GM21619 (cell line): ENCODE results near the gene TIMP1.

Source experiments
- ATAC-seq: cut with Tn5 transposase; IDR thresholded peaks from one replicate; pipeline ENCODE4 v1.9.1; 2021; ENCODE audit not compliant: unreplicated experiment

The TIMP1 gene

GRCh38 chrX:47573341-47574075 lies 8.7 kb upstream of the TIMP1 start:
- ATAC-seq, result no peak

DNA sequence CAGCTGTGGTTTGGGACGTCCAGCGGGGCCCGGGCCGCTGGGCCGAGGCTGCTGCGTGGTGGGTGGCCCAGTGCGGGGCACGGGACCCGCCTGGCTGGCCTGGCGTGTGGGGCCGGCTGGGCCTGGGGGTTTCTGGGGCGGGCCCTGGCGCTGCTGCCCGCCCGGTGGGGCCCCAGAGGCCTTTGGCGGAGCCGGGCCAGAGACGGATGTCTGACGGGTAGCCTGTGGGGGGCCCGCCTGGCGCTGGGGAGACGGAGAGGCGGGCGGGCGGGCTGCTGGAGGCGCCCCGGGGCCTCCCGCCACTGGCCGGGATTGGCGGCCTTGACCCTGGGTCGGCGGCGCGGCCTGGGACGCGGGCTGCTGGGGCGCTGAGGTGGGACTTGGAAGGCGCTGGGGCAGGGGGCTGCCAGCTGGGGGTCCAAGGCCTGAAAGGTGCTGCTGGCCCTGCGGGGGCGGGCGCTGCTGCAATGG lies 8.1 kb upstream of the TIMP1 start:
- ATAC-seq, result no peak

GRCh38 chrX:47574547-47575301 lies 7.5 kb upstream of the TIMP1 start:
- ATAC-seq, result no peak

- no peak for ATAC-seq
Measured at GRCh38 chrX:47576021-47576898, 6.0 kb upstream of the TIMP1 start.

DNA sequence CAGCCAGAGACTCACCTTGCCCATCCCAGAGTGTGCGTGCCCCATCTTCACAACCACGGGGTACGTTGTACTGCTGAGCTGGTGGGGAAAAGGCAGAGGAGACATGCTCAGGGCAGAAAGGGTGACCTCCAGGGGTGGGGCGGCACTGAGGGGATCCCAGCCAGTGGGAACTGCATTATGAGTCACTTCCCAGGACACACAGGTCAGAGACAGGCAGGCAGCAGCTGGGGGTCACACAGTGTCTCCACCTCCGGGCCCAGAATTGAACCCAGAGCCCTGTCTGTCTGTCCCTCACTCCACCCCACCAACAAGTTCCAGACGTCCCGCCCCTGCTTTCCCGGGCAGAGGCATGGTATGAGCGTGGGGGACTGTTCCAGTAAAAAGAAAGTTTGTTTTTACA lies 4.8 kb upstream of the TIMP1 start:
- ATAC-seq, result no peak

- no peak for ATAC-seq
Measured at GRCh38 chrX:47577901-47578300, 4.3 kb upstream of the TIMP1 start.

GRCh38 chrX:47578692-47579091 lies 3.5 kb upstream of the TIMP1 start:
- no peak for ATAC-seq

- ATAC-seq, result no peak
Measured at GRCh38 chrX:47579537-47579936, 2.7 kb upstream of the TIMP1 start.

DNA sequence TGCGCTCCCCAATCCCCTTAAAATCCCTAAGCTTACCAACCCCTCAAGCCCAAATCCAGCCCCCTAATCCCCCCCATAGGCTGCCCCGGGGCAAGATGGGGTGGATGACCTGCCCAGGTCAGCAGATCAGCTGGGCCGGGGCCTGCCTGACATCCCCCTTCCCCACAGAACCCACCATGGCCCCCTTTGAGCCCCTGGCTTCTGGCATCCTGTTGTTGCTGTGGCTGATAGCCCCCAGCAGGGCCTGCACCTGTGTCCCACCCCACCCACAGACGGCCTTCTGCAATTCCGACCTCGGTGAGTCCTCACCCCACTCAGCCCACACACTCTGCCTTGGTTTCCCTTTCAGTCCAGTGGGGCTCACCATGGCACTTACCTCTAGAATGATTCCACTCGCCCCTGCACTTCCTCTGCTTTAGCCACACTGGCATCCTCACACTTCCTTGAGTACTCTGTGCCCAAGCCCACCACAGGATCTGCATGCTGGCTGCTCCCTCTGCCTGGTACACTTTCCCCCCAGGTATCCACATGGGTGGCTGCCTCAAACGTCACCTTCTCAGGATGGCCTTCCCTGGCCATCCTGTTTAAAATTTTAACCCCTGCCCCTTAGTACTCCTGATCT lies 1.1 kb downstream of the TIMP1 start:
- ATAC-seq, result no peak

- ATAC-seq, result no peak
Measured at GRCh38 chrX:47584714-47585113, 2.5 kb downstream of the TIMP1 start.

DNA sequence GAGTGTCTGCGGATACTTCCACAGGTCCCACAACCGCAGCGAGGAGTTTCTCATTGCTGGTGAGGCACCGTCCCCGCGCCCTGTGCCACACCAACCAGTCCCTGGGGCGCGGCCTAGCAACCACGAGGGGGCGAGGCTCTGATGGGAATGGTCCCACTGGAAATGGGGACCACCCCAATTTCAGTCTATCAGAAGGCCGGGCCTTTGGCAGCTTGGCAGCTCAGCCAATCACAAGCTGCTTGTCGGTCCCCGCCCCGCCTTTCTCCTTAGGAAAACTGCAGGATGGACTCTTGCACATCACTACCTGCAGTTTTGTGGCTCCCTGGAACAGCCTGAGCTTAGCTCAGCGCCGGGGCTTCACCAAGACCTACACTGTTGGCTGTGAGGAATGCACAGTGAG lies 3.0 kb downstream of the TIMP1 start:
- ATAC-seq, result no peak

DNA sequence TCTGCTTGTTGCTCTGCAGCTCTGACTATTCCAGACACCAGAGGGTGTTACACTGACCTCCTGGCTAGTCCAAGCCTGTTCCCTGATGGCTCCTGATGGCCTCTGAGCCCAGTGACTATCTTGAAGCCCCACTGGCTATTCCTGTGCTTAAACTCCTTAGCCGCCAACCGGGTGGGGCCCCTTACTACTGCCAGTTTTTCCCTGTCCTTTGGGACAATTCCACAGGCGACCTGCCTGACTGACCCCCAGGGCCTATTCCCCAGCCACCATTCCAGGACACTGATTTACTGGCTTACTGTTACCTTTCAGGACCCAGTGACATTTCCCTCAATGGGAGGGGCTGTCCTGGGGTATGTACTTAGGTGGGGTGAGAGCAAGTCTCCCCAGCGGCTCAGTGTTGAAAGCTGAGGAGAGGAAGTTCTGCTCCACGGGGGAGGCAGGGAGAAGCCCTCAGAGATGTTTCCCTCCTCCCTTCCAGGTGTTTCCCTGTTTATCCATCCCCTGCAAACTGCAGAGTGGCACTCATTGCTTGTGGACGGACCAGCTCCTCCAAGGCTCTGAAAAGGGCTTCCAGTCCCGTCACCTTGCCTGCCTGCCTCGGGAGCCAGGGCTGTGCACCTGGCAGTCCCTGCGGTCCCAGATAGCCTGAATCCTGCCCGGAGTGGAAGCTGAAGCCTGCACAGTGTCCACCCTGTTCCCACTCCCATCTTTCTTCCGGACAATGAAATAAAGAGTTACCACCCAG lies 4.0 kb downstream of the TIMP1 start:
- ATAC-seq, result no peak

DNA sequence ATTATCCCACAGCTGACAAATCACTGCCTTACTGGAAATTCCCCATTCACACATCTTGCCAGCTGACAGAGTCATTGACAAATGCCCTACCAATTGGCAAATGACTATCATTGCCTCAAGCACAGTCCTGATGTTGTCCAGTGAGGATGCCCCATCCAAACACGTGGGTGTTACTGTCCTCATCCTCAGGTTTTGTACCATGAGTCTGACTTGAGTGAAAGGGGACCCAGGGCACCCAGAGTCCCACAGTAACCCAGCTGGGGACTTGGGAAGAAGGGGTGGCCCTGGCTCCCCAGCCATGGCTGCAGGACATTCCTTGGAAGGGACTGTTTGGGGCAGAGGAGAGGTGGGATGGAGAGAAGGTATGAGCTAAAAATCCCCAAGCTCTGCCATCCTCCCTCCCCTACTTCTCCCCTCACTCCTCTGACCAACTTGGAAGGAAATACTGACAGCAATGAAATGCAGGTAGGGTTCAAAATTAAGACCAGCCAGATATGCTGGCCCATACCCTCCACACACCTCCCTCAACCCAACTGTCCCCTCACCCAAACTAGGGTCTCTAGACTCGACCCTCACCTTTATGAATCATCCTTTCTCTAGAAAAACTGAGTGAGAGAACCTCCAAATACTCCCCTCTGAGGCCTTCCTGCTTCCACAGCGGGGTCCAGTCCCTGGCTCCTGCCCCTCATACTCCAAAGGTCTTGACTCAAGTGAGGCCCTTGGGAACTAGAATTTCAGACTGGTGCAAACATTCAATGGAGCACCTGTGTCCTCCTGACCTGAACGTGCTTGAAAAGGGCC lies 5.1 kb downstream of the TIMP1 start:
- ATAC-seq, result no peak

DNA sequence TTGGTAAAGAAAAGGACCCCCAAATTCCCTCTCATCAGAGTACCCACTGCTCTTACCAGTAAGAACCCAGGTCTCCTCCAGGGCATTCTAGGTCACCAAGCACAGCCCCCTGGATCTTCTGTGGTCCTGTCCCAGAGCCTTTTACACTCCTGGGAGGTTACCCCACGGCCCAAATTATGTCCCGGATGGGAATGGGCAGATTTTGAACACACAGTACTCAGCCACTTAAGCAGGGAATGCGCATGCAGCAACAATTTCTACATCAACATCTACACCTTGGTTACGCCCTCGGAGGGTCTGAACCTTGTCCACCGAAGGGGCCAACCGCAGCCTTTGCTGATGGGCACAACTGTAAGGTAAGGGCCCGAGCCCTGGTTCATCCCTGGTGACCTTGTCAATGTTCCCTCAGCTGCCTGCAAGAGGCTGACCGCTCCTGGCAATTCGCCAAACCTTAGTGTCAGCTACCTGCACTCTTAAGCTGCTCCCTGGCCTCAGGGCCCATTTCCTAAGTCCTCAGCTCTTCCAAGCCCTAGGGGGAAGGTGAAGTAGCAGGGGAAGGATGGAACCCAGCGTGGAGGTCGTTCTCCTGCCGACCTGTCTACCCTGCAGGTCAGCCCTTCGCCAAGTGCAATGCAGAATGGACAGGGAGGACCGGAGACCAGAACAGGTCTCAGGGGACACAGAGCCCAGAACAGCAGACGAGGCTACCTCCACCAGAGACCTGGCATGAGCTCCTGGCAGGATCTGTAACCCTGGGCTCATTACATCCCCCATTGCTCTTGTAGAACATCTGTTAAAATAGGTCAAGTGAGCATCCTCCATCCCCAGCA lies 5.9 kb downstream of the TIMP1 start:
- no peak for ATAC-seq

DNA sequence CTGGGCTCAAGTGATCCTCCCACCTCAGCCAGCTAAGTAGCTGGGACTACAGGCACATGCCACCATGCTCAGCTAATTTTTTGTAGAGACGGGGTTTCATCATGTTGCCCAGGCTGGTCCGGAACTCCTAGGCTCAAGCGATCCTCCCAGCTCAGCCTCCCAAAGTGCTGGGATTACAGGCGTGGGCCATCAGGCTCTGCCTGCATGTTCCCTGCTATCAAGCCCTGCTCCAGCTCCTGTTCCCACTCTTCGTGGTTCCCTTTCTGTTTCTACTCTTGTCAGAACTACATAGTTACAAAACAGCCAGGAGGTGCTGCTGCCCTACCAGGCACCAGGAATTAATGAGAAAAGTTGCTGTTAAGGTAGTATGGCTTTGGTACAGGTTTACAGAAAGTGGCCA lies 8.7 kb downstream of the TIMP1 start:
- no peak for ATAC-seq

DNA sequence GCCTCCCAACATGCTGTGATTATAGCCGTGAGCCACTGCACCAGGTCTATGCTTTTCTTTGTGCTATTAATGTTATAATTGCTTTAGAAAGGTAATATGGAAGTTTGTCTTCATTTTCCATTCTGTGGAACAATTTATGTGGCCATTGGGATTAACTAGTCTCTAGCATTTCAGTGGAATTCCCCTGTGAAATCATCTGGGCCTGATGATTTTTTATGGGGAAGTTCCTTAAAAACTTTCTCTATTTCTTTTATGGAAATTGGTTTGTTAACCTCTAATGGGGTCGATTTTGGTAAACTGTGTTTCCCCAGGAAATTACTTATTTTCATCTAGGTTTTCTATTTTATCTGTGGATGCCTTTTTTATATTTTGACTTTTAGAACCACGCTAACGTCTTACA lies 11.3 kb downstream of the TIMP1 start:
- no peak for ATAC-seq

GRCh38 chrX:47595716-47596251 lies 13.5 kb downstream of the TIMP1 start:
- ATAC-seq, result no peak

- no peak for ATAC-seq
Measured at GRCh38 chrX:47596256-47596655, 14.0 kb downstream of the TIMP1 start.
